GM12872 (cell line): ENCODE measurements around the gene TCEAL4.

Experiments used
- TF ChIP-seq, protein P1 (sequence below): IDR thresholded peaks from 3 replicates; pipeline ENCODE4 v1.5.1; 2011; ENCODE audit warnings: low read depth, mild to moderate bottlenecking, low read length, moderate library complexity; ENCODE audit not compliant: insufficient read depth

The TCEAL4 gene

DNA sequence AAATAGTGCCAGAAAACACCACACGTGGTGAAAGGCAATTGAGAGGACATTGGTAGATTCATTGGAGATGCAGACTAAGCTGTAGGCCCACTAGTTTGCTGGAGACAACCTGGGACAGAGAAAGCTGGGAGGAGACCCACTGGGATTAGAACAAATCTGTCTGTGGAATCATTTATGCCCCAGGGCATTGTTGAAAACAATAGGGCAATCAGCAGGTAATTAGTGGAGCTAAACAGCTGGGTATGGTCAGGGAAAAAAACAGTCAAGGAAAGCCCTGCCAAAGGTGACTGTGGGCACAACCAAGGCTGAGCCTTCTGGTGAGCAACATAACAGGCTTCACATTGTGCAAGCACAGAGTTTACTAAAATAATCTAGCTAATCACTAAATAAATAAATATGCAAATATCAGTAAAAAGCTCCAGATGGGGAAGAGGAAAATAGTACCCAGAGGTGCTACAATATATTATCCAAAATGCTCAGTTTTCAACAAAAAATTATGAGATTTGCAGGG, 31.4 kb downstream of the TCEAL4 start:
- TF ChIP-seq, protein P1, sequence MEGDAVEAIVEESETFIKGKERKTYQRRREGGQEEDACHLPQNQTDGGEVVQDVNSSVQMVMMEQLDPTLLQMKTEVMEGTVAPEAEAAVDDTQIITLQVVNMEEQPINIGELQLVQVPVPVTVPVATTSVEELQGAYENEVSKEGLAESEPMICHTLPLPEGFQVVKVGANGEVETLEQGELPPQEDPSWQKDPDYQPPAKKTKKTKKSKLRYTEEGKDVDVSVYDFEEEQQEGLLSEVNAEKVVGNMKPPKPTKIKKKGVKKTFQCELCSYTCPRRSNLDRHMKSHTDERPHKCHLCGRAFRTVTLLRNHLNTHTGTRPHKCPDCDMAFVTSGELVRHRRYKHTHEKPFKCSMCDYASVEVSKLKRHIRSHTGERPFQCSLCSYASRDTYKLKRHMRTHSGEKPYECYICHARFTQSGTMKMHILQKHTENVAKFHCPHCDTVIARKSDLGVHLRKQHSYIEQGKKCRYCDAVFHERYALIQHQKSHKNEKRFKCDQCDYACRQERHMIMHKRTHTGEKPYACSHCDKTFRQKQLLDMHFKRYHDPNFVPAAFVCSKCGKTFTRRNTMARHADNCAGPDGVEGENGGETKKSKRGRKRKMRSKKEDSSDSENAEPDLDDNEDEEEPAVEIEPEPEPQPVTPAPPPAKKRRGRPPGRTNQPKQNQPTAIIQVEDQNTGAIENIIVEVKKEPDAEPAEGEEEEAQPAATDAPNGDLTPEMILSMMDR: no peak

GRCh38 chrX:103624111-103624510, 38.8 kb downstream of the TCEAL4 start:
- TF ChIP-seq, protein P1: no peak

- TF ChIP-seq, protein P1: no peak
Observed at GRCh38 chrX:103626855-103627254, 41.5 kb downstream of the TCEAL4 start.

DNA sequence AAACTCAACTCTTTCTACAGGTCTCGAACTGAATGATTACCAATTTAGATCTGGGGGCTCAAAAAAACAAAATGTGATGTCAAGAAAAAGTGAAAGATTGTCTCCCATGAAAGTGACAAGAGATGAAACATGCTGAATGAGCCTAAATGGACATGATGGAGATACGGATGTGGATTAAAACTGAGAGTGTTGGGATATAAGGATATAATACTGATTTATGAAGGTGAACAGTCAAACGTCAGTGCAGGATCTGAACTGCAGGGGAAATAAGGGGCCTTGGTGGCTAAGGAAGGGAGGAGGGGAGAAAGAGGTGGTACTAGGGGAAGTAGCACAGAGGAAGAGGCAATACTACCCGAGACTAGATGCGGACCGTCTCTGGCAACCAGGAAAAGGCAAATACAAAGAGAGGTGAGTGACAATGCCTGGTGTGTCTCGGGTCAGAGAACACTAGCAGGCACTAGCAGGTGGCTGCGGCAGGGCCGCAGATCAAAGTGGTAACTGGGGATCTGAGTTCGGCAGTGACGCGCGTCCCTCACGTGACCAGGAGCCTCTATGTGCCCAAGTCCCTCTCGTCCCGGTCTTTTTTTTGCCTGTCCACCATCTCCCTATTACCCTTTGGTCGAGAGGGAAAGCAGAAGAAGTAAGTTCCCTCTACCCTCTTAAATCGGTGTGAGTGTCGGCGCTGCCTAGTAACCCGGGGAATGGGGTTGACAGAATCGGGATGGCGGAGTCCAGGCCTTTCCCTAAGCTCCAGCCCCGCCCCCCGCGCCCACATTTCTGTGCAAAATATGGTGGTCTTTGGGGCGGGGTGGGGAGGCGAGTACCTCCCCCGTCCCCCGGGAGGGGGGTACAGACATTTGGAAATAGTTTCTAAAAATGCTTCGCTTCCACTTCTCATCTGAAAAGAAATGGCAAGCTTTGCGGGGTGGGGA, 43.3 kb downstream of the TCEAL4 start, which contains the start of gene TCEAL1:
TCEAL1 (plus strand) TSS at position 590 of the 932 bp plus-strand sequence. CDS start 942 bp downstream, outside the sequence.
- TF ChIP-seq, protein P1: no peak

- TF ChIP-seq, protein P1: peak; percentile 20; the same call in 1 of the 3 replicates
Observed at GRCh38 chrX:103629318-103630170, 44.2 kb downstream of the TCEAL4 start.

- TF ChIP-seq, protein P1: no peak
Observed at GRCh38 chrX:103630171-103630511, 44.8 kb downstream of the TCEAL4 start.

DNA sequence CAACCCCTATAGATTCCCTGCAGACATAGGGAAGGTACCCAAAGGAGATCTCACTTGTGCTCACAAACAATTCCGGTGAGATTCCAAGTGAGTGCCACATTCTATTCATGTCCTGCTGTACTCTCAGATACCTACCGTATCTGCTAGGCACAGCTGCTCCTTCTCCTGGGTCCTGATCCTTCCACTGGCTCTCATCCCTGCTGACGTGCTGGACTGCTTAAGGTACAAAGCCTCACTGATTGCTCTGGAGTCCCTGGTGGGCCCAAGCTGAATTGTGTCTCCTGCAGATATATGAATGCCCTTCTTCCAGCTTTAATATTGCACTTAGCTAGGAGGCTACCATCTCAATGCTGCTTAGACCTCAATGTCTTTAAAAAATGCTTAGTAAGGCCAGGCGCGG, 45.8 kb downstream of the TCEAL4 start:
- TF ChIP-seq, protein P1: no peak
